ENCODE results near the gene TRUB1. TPM values are rescaled to one million over a fixed set of nuclear protein-coding genes. Genes with fewer than 3 reads are reported as not detected.
A peak's percentile ranks its signal among the peaks of the same experiment; 100 is the strongest.

TRUB1 gene
- polyA plus RNA-seq, 1 of the 3 experiments (the other 2 are of a cell fraction) = 9.9 TPM

DNA sequence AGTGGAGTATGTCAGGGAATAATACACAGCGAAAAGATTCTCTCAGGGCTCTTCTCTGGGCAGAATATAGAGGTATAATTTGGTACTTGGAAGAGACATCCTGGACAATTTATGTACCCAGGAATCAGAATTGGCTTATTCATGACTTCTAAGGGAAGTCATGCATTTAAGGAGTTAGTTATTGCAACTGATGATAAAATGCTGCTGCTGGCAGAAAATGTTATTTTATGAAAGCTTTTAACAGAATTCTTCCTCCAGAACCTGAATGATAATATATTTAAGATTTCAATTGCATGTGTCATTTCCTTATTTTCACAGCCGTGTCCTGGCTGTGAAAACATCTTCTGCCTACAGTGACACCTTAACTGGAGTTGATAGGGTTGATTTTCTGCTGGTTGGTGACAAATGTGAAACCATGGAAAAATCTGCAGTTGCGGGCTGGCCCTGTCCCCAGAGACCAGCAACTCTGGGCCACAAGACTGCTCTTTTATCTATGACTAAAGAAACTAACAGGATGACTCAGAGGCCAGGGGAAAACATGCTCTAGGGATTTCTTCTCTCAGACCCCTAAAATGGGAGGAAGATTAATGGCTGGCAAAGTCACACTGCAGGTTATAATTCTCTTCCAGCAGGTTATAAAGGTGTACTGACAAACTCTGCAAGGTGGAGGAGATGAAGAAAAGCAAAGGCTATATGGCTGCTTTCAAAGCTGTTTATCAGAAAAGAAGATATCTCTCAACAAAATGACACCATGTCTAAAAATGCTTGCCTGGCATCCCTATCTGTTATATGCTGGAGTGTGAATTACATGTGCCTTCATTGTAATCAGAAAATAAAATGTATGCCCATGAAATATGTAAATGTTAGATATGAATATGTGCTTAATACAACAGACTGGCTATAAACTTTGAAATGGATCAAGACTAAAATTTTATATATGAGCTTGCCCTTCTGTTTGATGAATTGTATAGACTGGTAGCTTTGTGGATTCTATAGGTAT lies 12.1 kb upstream of the TRUB1 start:
- Histone ChIP-seq H3K4me3 (ENCODE audit: low read depth in 2 of 2, low read length in 1 of 2) (no peak overlapping the region; a peak in 1 of 4 replicates), H3K4me2 (peak overlapping the region; percentile 64), H2AFZ (ENCODE audit: low read depth) (0 out of 2 replicates have a peak overlapping the region, but pooled peaks have one; percentile 11), H3K9ac (no peak overlapping the region), H3F3A (replicated peaks; ENCODE audit: insufficient read depth) (peaks cover 16% of the 10 kb centered on the region), H3K9me3 (no peaks in the 10 kb centered on the region), H3K27me3 (ENCODE audit: insufficient read depth) (no peaks in the 10 kb centered on the region), H3K79me2 (ENCODE audit: insufficient read depth) (no peaks in the 10 kb centered on the region), H3K4me1 (ENCODE audit: control insufficient read depth in 1 of 2, insufficient read depth in 2 of 2, low read depth in 1 of 2, low read length in 1 of 2) (peaks cover 2 to 15% of the 10 kb centered on the region in 2 experiments; a peak in 3 of 4 replicates), H3K36me3 (replicated peaks in 1 of 2; ENCODE audit: control insufficient read depth in 1 of 2, insufficient read depth in 2 of 2, low read length in 1 of 2) (no peaks in the 10 kb centered on the region), H3K9me2 (no peaks in the 10 kb centered on the region), H4K20me1 (ENCODE audit: insufficient read depth) (no peaks in the 10 kb centered on the region), H3K27ac (ENCODE audit: low read depth in 2 of 2, low read length in 1 of 2) (peak overlapping the region in 1 of 2 experiments; percentile 47; a peak in 2 of 4 replicates)
- no peak for TF ChIP-seq FOXM1 (IDR thresholded peaks at IDR 0.05; ENCODE audit: low read depth)
- TF ChIP-seq, protein P1, sequence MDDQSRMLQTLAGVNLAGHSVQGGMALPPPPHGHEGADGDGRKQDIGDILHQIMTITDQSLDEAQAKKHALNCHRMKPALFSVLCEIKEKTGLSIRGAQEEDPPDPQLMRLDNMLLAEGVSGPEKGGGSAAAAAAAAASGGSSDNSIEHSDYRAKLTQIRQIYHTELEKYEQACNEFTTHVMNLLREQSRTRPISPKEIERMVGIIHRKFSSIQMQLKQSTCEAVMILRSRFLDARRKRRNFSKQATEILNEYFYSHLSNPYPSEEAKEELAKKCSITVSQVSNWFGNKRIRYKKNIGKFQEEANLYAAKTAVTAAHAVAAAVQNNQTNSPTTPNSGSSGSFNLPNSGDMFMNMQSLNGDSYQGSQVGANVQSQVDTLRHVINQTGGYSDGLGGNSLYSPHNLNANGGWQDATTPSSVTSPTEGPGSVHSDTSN (IDR thresholded peaks at IDR 0.05) = 0 out of 2 replicates have a peak, but pooled peaks have one; percentile 20
- TF ChIP-seq EP300 (IDR thresholded peaks at IDR 0.05; ENCODE audit: borderline replicate concordance in 1 of 2, low read depth in 1 of 2, low read length in 1 of 2) = 0 out of 4 replicates have a peak, but pooled peaks of 1 of the 2 experiments have one; percentile 13
- TF ChIP-seq IRF3 (IDR thresholded peaks at IDR 0.05; ENCODE audit: low read depth, low read length) = no peak
- no peak for TF ChIP-seq ZBTB33 (IDR thresholded peaks at IDR 0.05; ENCODE audit: borderline replicate concordance, low read depth)
- TF ChIP-seq JUND (IDR thresholded peaks at IDR 0.05) = peak; percentile 63
- TF ChIP-seq FOXJ3 (CRISPR knock-in tag; IDR thresholded peaks at IDR 0.05) = no peak
- TF ChIP-seq CTCF (IDR thresholded peaks at IDR 0.05) = no peak
- TF ChIP-seq RCOR1 (IDR thresholded peaks at IDR 0.05; ENCODE audit: low read length) = no peak
- peak; percentile 50 for TF ChIP-seq NFIC (IDR thresholded peaks at IDR 0.05; ENCODE audit: borderline replicate concordance)
- peak; percentile 58; the same call in 1 of the 2 replicates for TF ChIP-seq FOSL2 (IDR thresholded peaks at IDR 0.05; ENCODE audit: borderline replicate concordance, low read depth)
- peak; percentile 54 for TF ChIP-seq TCF12 (IDR thresholded peaks at IDR 0.05)
- POLR2A ChIA-PET = no interaction called here
- 32% methylated on average over 3 of the region's 3 CpGs for WGBS (ENCODE audit: low lambda C conversion rate)
- CTCF ChIA-PET = interaction anchor here (1.7 kb wide), 1 partner anchor 47 kb away, joined by 3 read pairs; no protein-coding TSS in a partner anchor
- no peak for DNase-seq

All from SK-N-SH (cell line).